ENCODE results near the gene TSPAN14. TPM values are rescaled to one million over a fixed set of nuclear protein-coding genes. Genes with fewer than 3 reads are reported as not detected.
A peak's percentile ranks its signal among the peaks of the same experiment; 100 is the strongest.

The TSPAN14 gene
- total RNA-seq, 1 donor from 2014 or later, result 161 TPM

DNA sequence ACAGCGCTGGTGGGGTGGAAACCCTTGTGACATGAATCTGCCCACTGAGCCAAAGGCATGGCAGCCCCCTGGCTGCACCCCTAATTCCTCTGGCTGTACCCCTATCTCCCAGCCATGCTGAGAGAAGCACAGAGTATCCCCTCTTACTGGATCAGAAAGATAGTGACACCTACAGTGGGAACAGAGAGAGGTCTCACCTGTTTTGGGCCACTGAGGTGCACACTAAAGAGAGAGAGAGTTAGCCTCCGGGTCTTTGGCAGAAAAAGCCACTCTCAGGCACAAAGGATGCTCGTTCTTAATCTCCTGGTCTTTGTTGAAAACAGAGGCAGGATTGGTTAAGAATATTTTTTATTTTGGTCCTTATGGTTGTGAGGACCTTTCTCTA, 11.3 kb downstream of the TSPAN14 start:
- H3K4me1 ChIP-seq, result peaks cover 23 to 40% of the 10 kb centered on the region in 2 donors
- H3K36me3 ChIP-seq, result peaks cover 0 to 7% of the 10 kb centered on the region in 2 donors
- no peak for DNase-seq (ENCODE audit: low spot score in 2 of 2)
- no peaks in the 10 kb centered on the region for H3K27me3 ChIP-seq
- H3K4me3 ChIP-seq, result peak overlapping the region in 1 of 2 donors; percentile 30
- H3K9me3 ChIP-seq, result no peaks in the 10 kb centered on the region
- TF ChIP-seq, protein P1, sequence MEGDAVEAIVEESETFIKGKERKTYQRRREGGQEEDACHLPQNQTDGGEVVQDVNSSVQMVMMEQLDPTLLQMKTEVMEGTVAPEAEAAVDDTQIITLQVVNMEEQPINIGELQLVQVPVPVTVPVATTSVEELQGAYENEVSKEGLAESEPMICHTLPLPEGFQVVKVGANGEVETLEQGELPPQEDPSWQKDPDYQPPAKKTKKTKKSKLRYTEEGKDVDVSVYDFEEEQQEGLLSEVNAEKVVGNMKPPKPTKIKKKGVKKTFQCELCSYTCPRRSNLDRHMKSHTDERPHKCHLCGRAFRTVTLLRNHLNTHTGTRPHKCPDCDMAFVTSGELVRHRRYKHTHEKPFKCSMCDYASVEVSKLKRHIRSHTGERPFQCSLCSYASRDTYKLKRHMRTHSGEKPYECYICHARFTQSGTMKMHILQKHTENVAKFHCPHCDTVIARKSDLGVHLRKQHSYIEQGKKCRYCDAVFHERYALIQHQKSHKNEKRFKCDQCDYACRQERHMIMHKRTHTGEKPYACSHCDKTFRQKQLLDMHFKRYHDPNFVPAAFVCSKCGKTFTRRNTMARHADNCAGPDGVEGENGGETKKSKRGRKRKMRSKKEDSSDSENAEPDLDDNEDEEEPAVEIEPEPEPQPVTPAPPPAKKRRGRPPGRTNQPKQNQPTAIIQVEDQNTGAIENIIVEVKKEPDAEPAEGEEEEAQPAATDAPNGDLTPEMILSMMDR (IDR thresholded peaks at IDR 0.05), result no peak
- H3K27ac ChIP-seq, result peak overlapping the region; percentile 24 to 55
- intact Hi-C loops (cut with DNase I), result no loop called here

GRCh38 chr10:80465839-80466590, 11.9 kb downstream of the TSPAN14 start:
- H3K27me3 ChIP-seq, result no peaks in the 10 kb centered on the region
- TF ChIP-seq, protein P1 (IDR thresholded peaks at IDR 0.05), result no peak
- no peaks in the 10 kb centered on the region for H3K9me3 ChIP-seq
- H3K4me1 ChIP-seq, result peaks cover 23 to 38% of the 10 kb centered on the region in 2 donors
- intact Hi-C loops (cut with DNase I), result no loop called here
- peaks cover 0 to 12% of the 10 kb centered on the region in 2 donors for H3K36me3 ChIP-seq
- DNase-seq (ENCODE audit: low spot score in 2 of 2), result no peak
- H3K27ac ChIP-seq, result peak overlapping the region; percentile 1 to 24
- H3K4me3 ChIP-seq, result no peak overlapping the region

GRCh38 chr10:80466724-80467326, 12.7 kb downstream of the TSPAN14 start:
- intact Hi-C loops (cut with DNase I), result no loop called here
- Histone ChIP-seq H3K27me3 (no peaks in the 10 kb centered on the region), H3K36me3 (peaks cover 0 to 15% of the 10 kb centered on the region in 2 donors), H3K4me1 (peaks cover 19 to 31% of the 10 kb centered on the region in 2 donors), H3K4me3 (no peak overlapping the region), H3K9me3 (no peaks in the 10 kb centered on the region), H3K27ac (peak overlapping the region in 1 of 2 donors; percentile 43)
- TF ChIP-seq, protein P1 (IDR thresholded peaks at IDR 0.05), result no peak
- no peak for DNase-seq (ENCODE audit: low spot score in 2 of 2)

- no peaks in the 10 kb centered on the region for H3K9me3 ChIP-seq
- no peak overlapping the region for H3K4me3 ChIP-seq
- TF ChIP-seq, protein P1 (IDR thresholded peaks at IDR 0.05), result no peak
- peaks cover 15 to 20% of the 10 kb centered on the region in 2 donors for H3K4me1 ChIP-seq
- H3K36me3 ChIP-seq, result peaks cover 0 to 16% of the 10 kb centered on the region in 2 donors
- H3K27me3 ChIP-seq, result no peaks in the 10 kb centered on the region
- peak overlapping the region; percentile 19 to 43 for H3K27ac ChIP-seq
- intact Hi-C loops (cut with DNase I), result no loop called here
- DNase-seq (ENCODE audit: low spot score in 2 of 2), result peak; percentile 65 to 78
These were observed 13.9 kb downstream of the TSPAN14 start for GRCh38 chr10:80468002-80468401.

DNA sequence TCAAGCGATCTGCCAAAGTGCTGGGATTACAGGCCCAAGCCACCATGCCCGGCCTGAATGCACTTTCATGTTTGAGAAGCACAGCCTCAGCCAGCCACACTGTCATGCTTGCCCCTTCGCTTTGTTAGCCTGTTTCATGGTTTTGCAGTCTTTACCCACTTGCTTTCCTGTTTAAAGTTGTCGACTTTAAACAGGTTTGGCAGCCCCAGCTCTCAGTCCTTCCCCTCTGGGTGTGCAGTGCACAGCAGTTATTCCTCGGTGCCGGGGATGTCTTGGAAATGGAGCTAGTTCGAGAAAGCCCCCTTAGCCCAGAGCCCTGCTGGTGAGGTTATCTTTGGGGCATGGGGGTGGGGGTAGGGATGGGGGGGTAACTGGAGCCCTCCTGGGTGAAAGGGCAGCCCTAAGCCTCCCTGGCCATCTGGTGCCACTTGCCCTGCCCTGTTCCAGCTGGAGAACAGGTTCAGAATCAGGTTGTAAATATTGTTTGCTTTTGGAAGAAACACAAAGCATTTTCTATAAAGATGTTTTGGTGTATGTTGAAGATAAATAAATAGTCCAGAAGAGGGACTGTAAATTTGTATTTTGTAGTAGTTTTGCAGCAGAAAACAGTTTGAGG, 14.8 kb downstream of the TSPAN14 start:
- H3K9me3 ChIP-seq, result no peaks in the 10 kb centered on the region
- no peak overlapping the region for H3K4me3 ChIP-seq
- DNase-seq (ENCODE audit: low spot score in 2 of 2), result no peak
- TF ChIP-seq, protein P1 (IDR thresholded peaks at IDR 0.05), result no peak
- H3K36me3 ChIP-seq, result peaks cover 0 to 20% of the 10 kb centered on the region in 2 donors
- H3K27me3 ChIP-seq, result no peaks in the 10 kb centered on the region
- H3K27ac ChIP-seq, result no peak overlapping the region
- intact Hi-C loops (cut with DNase I), result no loop called here
- H3K4me1 ChIP-seq, result peaks cover 11 to 13% of the 10 kb centered on the region in 2 donors

Measured in ascending aorta (tissue), 2 donors.